GM19043 (cell line): ENCODE results near the gene CCDC74B.
"Not testable (repeated sequence)": the region's sequence is repeated elsewhere in the genome, so short reads cannot be mapped to it uniquely, and the experiment has no call there.

Experiments used
- ATAC-seq: cut with Tn5 transposase; IDR thresholded peaks from one replicate; pipeline ENCODE4 v1.9.1; 2021; ENCODE audit warnings: low read depth; ENCODE audit not compliant: unreplicated experiment

CCDC74B gene

DNA sequence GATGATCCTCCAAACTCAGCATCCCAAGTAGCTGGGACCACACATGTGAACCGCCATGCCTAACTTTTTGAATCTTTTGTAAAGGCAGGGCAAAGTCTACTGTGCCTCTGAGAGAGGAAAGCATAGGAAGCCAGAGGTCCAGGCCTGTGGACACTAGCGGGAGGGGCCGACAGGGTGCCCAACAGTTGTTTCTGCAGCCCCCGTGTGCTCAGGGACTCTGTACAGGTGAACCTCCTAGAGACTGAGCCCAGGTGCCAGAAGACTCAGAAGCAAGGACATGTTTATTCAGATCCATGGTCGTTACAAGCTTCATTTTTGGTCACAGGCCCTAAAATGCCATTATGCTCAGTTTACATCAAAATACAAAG, 6.2 kb upstream of the CCDC74B start:
- not testable (repeated sequence) for ATAC-seq

DNA sequence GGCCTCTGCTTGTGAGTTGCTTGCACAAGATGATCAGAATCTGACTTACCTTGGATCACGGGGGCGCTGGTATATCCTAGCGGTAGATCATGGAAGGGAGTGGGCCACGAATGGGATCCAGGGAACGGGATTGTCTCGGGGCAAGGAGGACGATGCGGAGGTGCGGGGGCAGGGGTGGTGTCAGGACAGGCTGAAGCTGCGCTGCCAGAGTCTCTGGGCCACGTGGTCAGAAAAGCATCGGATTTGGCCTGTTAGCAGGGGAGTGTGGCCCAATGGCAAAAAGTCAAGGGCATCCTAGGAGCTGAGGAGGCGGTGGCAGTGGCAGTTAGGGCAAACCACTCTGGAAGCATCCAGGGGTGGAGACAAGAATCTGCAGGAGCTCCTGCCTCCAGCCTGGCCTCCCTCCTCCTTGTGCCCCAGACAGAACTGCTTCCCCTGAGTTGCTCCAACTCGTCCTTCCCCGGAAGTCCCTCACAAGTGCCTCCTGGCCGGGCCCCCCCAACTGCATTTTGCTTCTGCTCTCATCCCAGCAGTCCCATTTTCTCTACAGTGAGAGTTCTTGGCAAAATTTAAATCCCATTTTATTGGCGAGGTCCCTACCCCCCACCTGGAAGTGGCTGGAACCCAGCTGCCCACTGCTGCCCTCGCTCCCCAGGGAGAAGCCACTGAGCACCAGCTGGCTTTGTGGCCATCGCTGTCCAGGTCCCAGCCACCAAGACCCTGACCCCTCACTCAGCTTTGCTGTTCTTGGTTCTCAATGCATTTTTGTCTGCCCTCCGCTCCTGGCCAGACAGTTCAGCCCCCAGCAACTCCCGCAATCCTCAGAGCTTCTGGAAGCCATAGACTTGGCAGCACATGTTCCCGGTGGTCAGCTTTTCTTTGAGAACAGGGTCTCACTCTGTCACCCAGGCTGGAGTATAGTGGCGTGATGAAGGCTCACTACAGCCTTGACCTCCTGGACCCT, 5.6 kb upstream of the CCDC74B start:
- ATAC-seq = no peak

DNA sequence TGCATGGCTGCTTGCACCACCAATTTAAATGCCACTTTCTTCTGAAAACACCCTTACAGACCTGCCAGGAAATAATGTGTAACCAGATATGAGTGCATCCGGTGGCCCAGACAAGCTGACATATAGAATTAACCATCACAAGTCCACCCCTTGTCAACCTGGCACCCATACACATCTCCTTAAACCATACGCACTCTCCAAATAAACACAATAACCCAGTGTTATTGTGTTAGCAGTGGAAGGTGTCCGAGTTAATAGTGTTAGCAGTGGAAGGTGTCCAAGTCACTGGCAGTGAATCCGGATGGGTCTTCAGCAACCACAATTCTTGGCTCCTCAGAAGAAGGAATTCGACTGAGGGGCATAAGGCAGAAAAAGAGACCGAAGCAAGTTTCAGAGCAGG, 3.6 kb upstream of the CCDC74B start:
- ATAC-seq = not testable (repeated sequence)

DNA sequence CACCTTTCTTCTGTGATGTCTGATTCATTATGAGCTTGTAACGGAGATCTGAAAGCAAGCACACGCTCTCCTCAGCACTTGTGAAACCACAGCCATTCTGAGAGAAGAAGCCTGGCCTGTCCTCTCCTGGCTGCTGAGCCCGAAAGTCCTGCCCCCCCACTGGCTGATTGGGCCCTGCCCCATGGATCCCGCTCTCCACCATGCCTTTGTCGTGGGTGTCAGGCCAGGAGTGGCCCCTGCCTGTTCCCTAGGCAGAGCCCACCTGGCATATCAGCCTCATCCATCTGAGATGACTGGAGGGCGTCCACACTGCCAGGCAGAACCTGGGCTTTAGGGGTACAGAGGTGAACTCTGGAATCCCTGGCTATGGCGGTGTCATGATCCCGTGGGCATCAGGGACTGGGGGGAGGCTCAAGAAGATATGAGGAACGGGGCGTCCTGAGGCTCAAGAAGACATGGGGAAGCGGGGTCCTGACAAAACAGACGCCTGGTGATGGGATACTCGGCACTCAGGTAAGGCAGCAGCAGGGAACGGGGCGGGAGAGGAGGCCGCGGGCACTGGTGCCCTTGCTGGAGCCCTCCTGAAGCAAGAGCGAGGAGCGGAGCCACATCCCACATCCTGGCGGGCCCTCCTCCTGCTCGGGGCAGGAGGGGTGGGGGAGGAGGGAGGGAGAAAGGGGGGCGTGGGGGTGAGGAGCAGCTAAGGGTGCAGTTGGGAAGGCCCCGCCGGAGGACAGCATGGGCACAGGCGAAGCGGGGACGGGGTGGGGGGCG, 1.5 kb downstream of the CCDC74B start:
- ATAC-seq = not testable (repeated sequence)

DNA sequence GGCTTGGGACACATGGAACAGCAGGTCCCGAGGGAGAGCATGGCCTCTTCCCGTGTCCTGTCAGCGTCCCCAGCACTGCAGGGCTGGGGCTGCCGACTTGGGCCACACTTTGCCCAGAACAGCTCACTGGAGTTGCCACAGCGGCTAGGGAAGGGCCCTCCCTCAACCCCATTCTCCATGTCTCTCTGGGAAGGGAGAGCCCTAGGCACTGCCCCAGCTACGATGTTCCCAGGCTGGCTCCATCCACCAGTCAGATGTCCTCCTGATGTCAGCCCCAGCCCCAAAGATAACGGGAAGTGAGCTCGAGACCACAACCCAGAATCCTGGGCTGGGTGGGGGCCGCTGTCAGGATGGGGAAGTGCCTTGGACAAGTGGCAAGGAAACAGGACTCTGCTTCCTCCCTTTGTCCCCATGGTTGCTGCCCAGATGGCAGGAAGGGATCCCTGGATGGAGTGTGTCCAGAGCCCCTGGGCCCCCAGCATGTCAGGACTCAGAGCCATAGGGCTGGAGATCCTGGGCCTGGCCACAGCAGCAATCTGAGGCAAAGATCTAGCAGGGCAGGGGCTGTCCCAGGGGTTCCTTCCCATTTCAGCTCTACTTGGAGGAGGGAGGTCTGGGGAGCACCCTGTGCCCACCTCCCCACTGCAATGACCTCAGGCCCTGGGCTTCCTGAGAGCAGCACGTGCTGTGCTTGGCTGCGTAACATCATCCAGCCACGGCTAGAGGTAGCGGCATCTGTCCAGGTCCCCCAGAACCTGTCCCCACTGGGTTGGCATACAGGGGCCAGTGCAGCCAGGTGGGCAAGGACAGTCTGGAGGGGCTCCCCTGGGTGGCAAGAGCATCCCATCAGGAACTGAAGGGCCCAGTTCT, 2.3 kb downstream of the CCDC74B start:
- ATAC-seq = not testable (repeated sequence)

DNA sequence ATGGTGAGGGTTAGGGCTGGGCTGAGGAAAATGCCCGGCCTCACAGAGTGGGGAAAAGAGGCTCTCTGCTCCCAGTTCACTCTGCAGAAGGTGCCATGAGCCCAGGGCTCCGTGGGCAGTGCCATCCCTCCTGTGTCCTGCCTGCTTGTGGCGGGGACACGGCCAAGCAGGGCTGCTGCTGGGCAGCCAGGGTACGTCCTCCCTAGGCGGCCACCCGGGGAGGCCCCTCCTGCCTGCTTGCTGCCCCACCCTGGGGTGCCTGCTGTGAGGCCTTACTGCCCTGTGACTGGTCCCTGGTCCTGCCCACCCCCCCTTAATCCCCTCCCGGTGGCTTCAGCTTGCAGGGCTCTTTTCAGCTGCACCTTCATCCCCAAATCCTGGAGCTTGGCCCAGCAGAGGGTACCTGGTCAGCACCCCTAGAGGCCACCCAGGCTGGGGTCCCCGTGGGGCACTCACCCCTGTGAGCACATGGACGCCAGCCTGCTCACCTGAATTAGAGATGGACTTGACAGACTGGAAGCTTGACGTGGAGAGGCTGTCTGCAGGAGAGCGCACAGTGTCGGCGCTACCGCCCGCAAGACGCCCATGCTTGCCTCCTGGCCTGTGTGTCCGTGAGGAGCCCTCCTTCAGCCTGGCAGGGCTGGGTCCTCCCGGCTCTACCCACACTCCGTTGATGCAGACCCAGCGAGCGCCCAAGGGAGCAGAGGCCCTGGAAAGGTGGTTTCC, 3.1 kb downstream of the CCDC74B start:
- not testable (repeated sequence) for ATAC-seq

DNA sequence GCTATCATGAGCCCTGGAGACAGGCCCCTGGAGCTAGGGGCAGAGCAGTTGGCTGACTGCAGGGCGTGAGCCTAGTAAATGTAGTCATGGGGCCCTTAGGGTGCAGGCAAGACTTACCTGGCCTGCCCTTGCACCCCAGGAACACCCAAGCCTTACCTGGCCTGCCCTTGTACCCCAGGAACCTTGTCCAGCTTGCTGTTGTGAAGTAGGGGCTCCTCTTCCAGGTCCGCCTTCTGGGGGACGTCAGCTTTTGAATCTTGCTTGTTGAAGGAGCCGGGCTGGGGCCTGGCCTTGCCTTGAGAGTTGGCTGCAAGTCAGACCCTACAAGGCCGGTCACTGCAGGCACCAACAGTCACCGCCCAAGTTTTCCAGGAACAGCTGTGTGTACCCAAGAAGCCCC, 3.9 kb downstream of the CCDC74B start:
- ATAC-seq = not testable (repeated sequence)

DNA sequence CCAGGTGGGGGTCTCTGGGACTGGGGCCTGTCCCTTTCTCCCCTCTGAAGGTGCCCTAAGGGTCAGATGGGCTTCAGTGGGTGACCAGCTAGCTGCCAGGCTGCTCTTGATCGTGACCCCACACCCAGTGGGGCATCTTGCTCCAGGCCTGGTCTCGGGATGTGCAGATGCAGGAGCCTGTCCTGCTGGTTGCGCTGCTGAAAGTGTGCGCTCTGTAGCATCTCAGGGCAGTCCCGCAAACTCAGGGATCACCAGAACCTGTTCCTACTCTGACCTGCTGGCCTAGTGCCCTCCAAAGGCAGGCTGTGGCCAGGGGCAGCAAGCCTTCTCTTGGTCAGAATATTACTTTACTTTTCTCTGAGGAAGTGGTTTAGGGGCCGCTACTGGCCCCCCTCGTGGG, 4.4 kb downstream of the CCDC74B start:
- ATAC-seq = not testable (repeated sequence)

DNA sequence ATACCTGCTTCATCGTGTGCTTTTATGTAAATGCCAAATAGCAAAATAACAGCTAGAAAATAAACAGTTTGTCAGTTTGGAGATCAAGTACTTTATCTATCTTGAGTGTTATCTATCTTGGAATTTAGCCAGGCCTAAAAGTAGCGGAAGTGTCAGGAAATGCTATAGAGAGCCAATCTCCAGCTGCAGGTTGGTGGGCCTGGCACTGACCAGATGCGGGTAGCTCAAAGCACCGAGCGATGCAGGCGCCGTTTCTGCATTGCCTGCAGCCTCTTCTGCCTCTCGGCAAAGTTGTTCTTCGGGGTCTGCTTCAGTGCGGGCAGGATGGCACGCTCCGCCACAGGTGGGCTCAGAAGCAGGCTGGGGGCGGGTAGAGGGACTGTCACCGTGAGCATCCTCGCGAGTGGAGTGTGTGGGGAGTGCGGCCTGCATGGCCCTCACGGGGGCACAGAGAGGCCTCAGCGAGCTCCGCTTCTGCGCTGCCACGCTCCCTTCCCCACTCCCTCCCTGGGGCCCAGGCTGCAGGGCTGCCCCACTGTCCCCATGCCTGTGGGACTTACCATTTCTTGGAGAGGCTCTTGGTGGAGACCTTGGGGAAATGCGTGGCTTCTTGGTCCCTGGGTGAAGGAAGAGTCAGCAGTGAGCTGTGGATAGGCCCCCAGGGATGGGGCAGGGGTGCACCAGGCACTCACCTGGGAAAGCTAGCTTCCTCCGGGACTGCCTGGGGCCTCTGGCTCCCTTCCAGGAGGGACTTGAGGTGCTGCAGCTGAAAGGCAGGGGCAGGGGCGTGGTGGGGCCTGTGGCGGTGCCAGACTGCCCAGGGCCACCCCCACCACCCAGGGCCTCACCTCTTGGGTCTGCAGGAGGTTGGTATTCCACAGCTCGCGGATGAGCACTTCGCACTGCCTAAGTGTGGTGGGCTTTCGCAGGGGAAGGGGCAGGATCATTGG, 5.3 kb downstream of the CCDC74B start:
- ATAC-seq = not testable (repeated sequence)

DNA sequence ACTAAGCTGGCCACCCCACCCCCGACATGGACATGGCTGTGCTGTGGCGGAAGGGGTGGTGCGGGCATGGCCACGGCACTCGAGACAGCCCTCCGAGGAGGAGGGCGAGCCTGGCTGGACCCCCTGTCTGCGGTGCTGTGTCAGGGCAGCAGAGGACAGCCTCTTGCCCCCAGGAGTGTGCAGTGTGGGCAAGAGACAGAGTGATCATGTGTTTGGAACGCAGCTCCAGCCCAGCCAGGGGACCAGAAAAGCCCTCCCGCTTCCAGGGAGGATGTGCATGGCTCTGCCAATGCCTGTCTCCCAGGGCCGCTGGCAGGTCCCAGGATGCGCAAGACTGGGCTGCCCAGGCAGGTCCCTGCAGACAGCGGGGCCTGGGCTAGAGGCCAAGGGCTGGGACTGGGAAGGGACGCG, 6.1 kb downstream of the CCDC74B start:
- ATAC-seq = not testable (repeated sequence)

DNA sequence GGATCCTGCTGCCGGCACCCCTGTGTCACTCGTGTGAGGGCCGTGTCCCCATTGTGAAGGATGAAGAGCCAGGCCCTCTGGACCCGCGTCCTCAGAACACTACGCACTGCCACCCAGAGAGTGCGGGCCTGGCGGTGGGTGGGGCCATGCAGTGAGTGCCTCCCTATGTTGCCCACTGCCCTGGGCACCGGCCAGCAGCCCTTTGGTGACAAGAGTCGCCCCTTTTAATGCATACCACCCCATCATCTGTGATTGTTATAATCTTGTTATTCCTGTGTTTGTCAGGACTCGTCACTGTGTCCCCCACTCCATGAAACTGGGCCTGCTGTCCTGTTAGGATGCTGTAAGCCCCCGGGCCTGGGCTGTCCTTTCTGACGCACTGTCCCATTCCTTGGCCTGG, 6.6 kb downstream of the CCDC74B start:
- ATAC-seq = not testable (repeated sequence)

DNA sequence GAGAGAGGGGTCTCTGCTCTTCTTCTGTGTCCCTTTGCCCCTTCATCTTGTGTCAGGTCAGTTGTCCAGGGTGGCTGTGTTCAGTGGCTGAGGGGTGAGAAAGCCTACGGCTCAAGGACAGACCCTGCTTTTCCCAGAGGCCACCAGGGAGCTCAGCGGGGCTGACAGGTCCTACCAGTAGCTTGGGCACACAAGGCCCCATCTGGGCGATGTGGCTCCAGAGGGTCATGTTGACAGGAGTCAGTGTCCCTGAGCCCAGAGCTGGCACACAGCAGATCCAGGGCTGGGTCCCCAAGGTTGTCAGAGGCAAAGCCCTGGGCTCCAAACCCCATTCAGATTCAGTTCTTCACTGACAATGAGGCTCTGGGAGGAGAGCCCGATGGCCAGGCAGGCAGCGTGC, 7.8 kb downstream of the CCDC74B start:
- ATAC-seq = not testable (repeated sequence)

DNA sequence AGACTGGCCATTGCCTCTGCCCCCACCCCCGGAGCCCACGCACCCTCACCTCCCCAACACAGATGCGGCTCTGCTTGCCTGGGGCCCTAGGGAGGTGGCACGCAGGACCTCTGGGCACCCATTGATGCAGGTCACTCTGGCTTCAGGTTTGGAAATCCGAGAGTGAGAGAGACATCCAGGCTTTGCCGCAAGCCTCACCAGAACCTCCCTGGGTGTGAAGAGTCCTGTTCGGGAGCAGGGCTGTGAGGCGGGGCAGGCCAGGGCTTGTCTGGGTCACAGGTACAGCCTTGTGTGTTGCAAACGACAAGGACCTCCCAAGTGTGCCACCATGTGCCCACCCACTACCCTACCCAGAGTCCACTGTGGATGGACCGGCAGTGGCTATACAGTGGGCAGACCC, 8.4 kb downstream of the CCDC74B start:
- ATAC-seq = not testable (repeated sequence)

DNA sequence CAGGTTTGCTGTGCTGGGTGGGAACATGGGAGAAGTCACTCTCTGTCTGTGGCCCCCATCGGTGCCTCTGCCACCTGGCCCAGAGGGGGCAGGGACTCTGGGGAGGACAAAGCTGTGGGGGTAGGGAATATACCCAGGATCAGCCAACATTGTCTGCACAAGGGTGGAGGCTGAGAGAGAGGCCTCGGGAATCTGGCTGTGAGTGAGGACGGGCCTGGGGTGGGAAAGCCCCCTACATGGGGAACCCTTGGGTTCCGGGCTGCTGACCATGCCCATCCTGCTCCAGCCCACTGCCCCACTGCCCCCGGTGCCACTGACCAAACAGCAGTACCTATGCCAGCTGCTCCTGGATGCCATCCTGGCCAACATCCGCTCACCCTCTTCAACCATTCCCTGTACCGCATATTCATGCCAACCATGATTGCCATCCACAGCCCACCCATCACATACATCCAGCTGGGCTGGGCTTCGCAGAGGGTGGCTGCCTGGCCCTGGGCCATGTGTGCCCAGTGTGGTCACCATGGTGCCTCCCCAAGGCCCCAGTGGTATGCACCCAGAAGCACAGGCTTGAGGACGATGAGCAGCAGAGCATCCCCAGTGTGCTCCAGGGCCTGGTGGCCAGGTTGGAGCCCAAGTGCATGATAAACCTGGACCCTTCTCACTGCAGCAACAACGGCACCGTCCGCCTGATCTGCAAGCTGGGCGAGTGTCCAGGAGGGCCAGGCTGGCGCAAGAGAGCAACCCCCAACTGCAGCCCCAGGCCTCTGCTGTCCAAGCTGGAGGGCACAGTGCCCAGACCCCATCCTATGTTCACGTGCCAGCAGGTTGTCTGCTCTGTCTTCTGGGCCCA, 9.0 kb downstream of the CCDC74B start:
- ATAC-seq = no peak

DNA sequence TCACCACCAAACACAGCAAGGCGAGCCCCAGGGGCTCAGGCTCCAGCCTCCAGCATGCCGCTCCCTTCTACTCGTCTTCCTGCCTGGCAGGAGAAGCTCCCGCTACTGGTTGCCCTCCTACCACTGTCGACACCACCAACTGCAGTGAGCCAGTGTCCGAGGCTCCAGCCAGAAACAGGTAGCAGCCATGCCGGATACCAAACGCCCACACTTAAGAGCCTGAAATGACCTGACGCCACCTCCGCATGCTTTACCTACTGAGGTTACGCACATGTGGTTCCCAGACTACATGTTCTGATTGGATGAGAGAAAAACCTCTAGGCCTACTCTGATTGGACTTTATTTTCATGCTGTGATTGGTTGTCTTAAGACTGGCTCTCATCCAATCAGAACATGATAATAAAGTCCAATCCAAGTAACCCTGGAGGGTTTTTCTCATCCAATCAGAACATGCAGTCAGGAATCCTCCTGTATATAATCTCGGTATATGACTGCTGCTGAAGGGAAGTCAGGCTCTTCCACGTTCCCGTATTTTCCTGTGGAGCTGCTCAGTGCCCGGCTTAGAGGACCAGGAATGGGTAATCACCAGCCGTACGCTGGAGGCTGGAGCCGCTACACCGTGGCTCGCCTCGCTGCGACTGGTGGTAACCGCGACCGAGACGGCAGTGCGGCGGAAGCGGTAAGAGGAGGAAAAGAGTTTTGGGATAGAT, 15.6 kb downstream of the CCDC74B start, which contains the start of gene POTEF:
TSS of gene POTEF (minus strand) at position 103 of the 710 bp plus-strand sequence. CDS start 8,707 bp downstream, outside the sequence.
- not testable (repeated sequence) for ATAC-seq

DNA sequence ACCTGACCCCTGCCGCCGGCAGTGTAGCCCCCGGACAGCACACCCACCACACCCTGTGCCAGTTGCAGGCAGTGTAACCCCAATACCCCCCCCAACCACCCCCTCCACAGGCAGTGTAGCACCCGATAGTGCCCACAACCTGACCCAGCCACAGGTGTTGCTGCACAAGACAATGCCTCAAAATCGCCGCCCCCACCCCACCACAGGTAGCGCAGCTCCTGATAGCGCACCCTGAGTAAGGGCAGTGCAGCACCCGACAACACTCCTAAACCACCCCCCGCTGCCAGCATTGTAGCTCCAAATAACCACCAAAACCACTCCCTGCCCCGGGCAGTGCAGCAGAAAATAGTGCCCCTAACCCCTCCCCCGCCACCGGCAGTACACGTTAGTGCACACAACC, 16.4 kb downstream of the CCDC74B start:
- not testable (repeated sequence) for ATAC-seq

DNA sequence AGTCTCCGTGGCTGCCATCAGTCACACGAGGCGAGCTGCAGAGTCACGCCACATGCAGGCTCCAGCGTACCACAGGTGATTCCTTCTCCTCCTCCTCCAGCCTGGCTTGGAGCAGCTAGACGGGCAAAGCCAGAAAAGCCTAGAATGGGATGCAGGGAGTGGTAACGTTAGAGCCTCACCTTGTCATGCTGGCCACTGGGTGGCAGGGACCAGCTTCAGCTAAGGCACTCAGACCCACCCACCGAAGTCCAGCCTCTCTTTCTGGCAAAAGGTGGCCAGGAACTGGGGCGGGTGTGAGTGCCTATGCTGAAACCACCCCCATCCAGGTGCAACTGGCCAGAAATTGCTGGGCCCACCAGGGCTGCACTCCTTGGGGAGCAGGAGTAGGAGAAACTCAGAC, 17.2 kb downstream of the CCDC74B start:
- not testable (repeated sequence) for ATAC-seq
